NK-92 (cell line): ENCODE data around the gene DTNB.
"Not testable (repeated sequence)": the region's sequence is repeated elsewhere in the genome, so short reads cannot be mapped to it uniquely, and the experiment has no call there.

Experiments used
- DNase-seq: peaks from one replicate; lab custom pipeline; 2025; ENCODE audit not compliant: unreplicated experiment; lab: John Stamatoyannopoulos, UW

Gene DTNB

GRCh38 chr2:25549571-25549970 lies 123.8 kb downstream of the DTNB start:
- DNase-seq, result not testable (repeated sequence)

GRCh38 chr2:25548601-25549000 lies 124.8 kb downstream of the DTNB start:
- DNase-seq, result no peak

GRCh38 chr2:25546852-25547251 lies 126.5 kb downstream of the DTNB start:
- no peak for DNase-seq

- DNase-seq, result no peak
These were observed 127.5 kb downstream of the DTNB start for GRCh38 chr2:25545899-25546298.

GRCh38 chr2:25544445-25544844 lies 128.9 kb downstream of the DTNB start:
- no peak for DNase-seq

- DNase-seq, result no peak
These were observed 129.4 kb downstream of the DTNB start for GRCh38 chr2:25543939-25544338.

GRCh38 chr2:25541378-25541777 lies 132.0 kb downstream of the DTNB start:
- DNase-seq, result no peak

- no peak for DNase-seq
These were observed 134.2 kb downstream of the DTNB start for GRCh38 chr2:25539136-25539535.

- no peak for DNase-seq
These were observed 135.9 kb downstream of the DTNB start for GRCh38 chr2:25537526-25537925.

GRCh38 chr2:25535411-25536289 lies 137.7 kb downstream of the DTNB start:
- not testable (repeated sequence) for DNase-seq

GRCh38 chr2:25534937-25535336 lies 138.4 kb downstream of the DTNB start:
- DNase-seq, result not testable (repeated sequence)

- DNase-seq, result no peak
These were observed 138.9 kb downstream of the DTNB start for GRCh38 chr2:25534455-25534854.

GRCh38 chr2:25533771-25534170 lies 139.6 kb downstream of the DTNB start:
- DNase-seq, result not testable (repeated sequence)

- DNase-seq, result no peak
These were observed 140.9 kb downstream of the DTNB start for GRCh38 chr2:25532521-25532920.

GRCh38 chr2:25529034-25529433 lies 144.3 kb downstream of the DTNB start:
- DNase-seq, result no peak

GRCh38 chr2:25528173-25528572 lies 145.2 kb downstream of the DTNB start:
- no peak for DNase-seq

- DNase-seq, result no peak
These were observed 148.9 kb downstream of the DTNB start for GRCh38 chr2:25524507-25524906.

GRCh38 chr2:25523060-25523459 lies 150.3 kb downstream of the DTNB start:
- DNase-seq, result no peak

GRCh38 chr2:25521665-25522387 lies 151.6 kb downstream of the DTNB start:
- no peak for DNase-seq

GRCh38 chr2:25521126-25521525 lies 152.3 kb downstream of the DTNB start:
- no peak for DNase-seq

GRCh38 chr2:25517701-25518100 lies 155.7 kb downstream of the DTNB start:
- DNase-seq, result no peak

- DNase-seq, result no peak
These were observed 159.2 kb downstream of the DTNB start for GRCh38 chr2:25514043-25514637.
